Fibroblast of peridontal ligament (primary cell): ENCODE measurements around the gene PPP3CA.
"Not testable (repeated sequence)": the region's sequence is repeated elsewhere in the genome, so short reads cannot be mapped to it uniquely, and the experiment has no call there.

ENCODE experiments used
- DNase-seq: peaks from one replicate; pipeline ENCODE4 v3.0.0-alpha.2; 2010; ENCODE audit errors: extremely low read depth

PPP3CA gene

GRCh38 chr4:101142259-101142658, 205.1 kb downstream of the PPP3CA start:
- no peak for DNase-seq

GRCh38 chr4:101141855-101142254, 205.5 kb downstream of the PPP3CA start:
- no peak for DNase-seq

GRCh38 chr4:101141230-101141629, 206.1 kb downstream of the PPP3CA start:
- DNase-seq, result no peak

- no peak for DNase-seq
Measured at GRCh38 chr4:101140228-101140627, 207.1 kb downstream of the PPP3CA start.

- DNase-seq, result no peak
Measured at GRCh38 chr4:101136373-101137370, 210.7 kb downstream of the PPP3CA start.

GRCh38 chr4:101135371-101136010, 211.8 kb downstream of the PPP3CA start:
- DNase-seq, result no peak

- not testable (repeated sequence) for DNase-seq
Measured at GRCh38 chr4:101131058-101131457, 216.3 kb downstream of the PPP3CA start.

GRCh38 chr4:101128898-101129297, 218.4 kb downstream of the PPP3CA start:
- not testable (repeated sequence) for DNase-seq

- DNase-seq, result no peak
Measured at GRCh38 chr4:101128473-101128872, 218.9 kb downstream of the PPP3CA start.

GRCh38 chr4:101127176-101127790, 220.0 kb downstream of the PPP3CA start:
- DNase-seq, result peak; percentile 60

- DNase-seq, result peak; percentile 66
Measured at GRCh38 chr4:101126059-101126458, 221.3 kb downstream of the PPP3CA start.

- no peak for DNase-seq
Measured at GRCh38 chr4:101125045-101125942, 222.0 kb downstream of the PPP3CA start.

- no peak for DNase-seq
Measured at GRCh38 chr4:101123231-101123630, 224.1 kb downstream of the PPP3CA start.

- no peak for DNase-seq
Measured at GRCh38 chr4:101122019-101122418, 225.3 kb downstream of the PPP3CA start.

GRCh38 chr4:101119141-101119540, 228.2 kb downstream of the PPP3CA start:
- no peak for DNase-seq

- DNase-seq, result no peak
Measured at GRCh38 chr4:101118617-101119016, 228.7 kb downstream of the PPP3CA start.

GRCh38 chr4:101115887-101116286, 231.4 kb downstream of the PPP3CA start:
- DNase-seq, result no peak

GRCh38 chr4:101114936-101115372, 232.4 kb downstream of the PPP3CA start:
- DNase-seq, result peak; percentile 63

GRCh38 chr4:101104312-101105052, 242.8 kb downstream of the PPP3CA start:
- no peak for DNase-seq

- peak; percentile 54 for DNase-seq
Measured at GRCh38 chr4:101103381-101104142, 243.8 kb downstream of the PPP3CA start.
